GM12875 (cell line): ENCODE measurements around the gene GABPB1.
A peak's percentile ranks its signal among the peaks of the same experiment; 100 is the strongest.
"Not testable (repeated sequence)": the region's sequence is repeated elsewhere in the genome, so short reads cannot be mapped to it uniquely, and the experiment has no call there.

Source experiments
- H3K4me3 ChIP-seq: one replicate; pipeline ENCODE4 v1.5.1; 2011; ENCODE audit warnings: low read depth, low read length, control low read depth
- TF ChIP-seq, protein P1 (sequence below): IDR thresholded peaks from 2 replicates; pipeline ENCODE4 v1.5.1; 2011; ENCODE audit warnings: low read depth, mild to moderate bottlenecking, control low read depth, inconsistent platforms, low read length, moderate library complexity, borderline replicate concordance; ENCODE audit not compliant: insufficient read depth

GABPB1 gene

GRCh38 chr15:50377867-50378751 lies 23.1 kb upstream of the GABPB1 start:
- TF ChIP-seq, protein P1, sequence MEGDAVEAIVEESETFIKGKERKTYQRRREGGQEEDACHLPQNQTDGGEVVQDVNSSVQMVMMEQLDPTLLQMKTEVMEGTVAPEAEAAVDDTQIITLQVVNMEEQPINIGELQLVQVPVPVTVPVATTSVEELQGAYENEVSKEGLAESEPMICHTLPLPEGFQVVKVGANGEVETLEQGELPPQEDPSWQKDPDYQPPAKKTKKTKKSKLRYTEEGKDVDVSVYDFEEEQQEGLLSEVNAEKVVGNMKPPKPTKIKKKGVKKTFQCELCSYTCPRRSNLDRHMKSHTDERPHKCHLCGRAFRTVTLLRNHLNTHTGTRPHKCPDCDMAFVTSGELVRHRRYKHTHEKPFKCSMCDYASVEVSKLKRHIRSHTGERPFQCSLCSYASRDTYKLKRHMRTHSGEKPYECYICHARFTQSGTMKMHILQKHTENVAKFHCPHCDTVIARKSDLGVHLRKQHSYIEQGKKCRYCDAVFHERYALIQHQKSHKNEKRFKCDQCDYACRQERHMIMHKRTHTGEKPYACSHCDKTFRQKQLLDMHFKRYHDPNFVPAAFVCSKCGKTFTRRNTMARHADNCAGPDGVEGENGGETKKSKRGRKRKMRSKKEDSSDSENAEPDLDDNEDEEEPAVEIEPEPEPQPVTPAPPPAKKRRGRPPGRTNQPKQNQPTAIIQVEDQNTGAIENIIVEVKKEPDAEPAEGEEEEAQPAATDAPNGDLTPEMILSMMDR = no peak
- H3K4me3 ChIP-seq = no peak overlapping the region

GRCh38 chr15:50369564-50369963 lies 14.6 kb upstream of the GABPB1 start:
- not testable (repeated sequence) for H3K4me3 ChIP-seq

DNA sequence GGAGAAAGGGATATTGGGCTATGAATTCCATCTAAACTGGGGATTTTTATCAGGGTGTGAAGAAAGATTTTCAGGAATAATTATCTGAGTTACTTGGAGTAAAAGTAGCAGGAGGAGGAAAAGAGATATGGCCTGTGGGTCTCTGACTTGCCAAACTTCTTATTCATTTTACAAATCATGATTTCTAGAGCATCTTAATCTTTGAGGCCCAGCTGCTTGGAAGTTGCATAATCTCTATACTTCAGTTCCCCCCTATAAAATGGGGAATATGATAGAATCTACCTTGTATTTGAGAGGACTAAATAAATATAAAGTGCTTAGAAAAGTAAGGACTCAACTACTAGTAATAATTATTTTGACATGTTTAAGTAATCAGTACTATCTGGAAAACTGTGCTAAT lies 11.0 kb upstream of the GABPB1 start:
- TF ChIP-seq, protein P1 = no peak
- H3K4me3 ChIP-seq = no peak overlapping the region

- TF ChIP-seq, protein P1 = no peak
- H3K4me3 ChIP-seq = no peak overlapping the region
Observed at GRCh38 chr15:50365570-50365969, 10.6 kb upstream of the GABPB1 start.

DNA sequence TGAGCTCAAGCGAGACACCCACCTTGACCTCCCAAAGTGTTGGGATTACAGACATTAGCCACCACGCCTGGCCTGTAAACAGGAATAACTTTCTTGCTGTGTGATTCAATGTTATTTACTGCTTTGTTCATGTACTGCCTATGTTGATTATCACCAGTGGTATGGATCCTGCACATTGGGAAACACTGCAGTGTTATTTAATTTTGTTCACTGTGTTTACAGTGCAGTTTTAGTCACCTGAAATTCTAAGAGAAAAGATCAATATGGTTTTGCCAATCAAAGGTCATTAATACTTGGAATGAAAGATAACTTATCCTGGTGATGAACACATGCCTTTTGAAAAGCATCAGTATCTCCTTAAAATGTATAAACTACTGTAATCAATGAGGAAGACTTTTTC lies 8.6 kb upstream of the GABPB1 start:
- TF ChIP-seq, protein P1 = no peak
- H3K4me3 ChIP-seq = no peak overlapping the region

GRCh38 chr15:50361756-50362155 lies 6.8 kb upstream of the GABPB1 start:
- TF ChIP-seq, protein P1 = no peak
- H3K4me3 ChIP-seq = no peak overlapping the region

GRCh38 chr15:50358845-50359244 lies 3.8 kb upstream of the GABPB1 start:
- H3K4me3 ChIP-seq = no peak overlapping the region

More at GRCh38 chr15:50358845-50359244, 3.8 kb upstream of the GABPB1 start:
- TF ChIP-seq, protein P1 = peak; percentile 53; the same call in 1 of the 2 replicates
